HepG2 (cell line): ENCODE data around the gene OS9. TPM values are rescaled to one million over a fixed set of nuclear protein-coding genes. Genes with fewer than 3 reads are reported as not detected.

Experiments used
- ARNT ChIP-seq: fragments of 450-650 bp; IDR thresholded peaks from 2 replicates; pipeline ENCODE4 v1.6.1; 2017
- ARNT2 ChIP-seq: sonication (generic); formaldehyde crosslinking; IDR thresholded peaks from 2 replicates; pipeline ENCODE4 v1.8.0; 2022; ENCODE audit warnings: mild to moderate bottlenecking, low read depth, missing genetic modification reagents, moderate library complexity
- BORCS8-MEF2B ChIP-seq: sonication (generic); formaldehyde crosslinking; IDR thresholded peaks from 2 replicates; pipeline ENCODE4 v1.8.0; 2022; ENCODE audit warnings: mild to moderate bottlenecking, missing genetic modification reagents
- CHD2 ChIP-seq: IDR thresholded peaks from 2 replicates; pipeline ENCODE4 v1.6.1; 2011; ENCODE audit warnings: low read depth, low read length, improper control_type of control experiment
- DPF2 ChIP-seq: sonication (generic); formaldehyde crosslinking; IDR thresholded peaks from 2 replicates; pipeline ENCODE4 v1.4.0; 2020; ENCODE audit warnings: mild to moderate bottlenecking, low read depth, missing genetic modification reagents, borderline replicate concordance
- KAT2B ChIP-seq: fragments of 150-350 bp; IDR thresholded peaks from 2 replicates; pipeline ENCODE4 v1.6.1; 2014; ENCODE audit warnings: low read depth, low read length, borderline replicate concordance
- MAF1 ChIP-seq: sonication (generic); formaldehyde crosslinking; IDR thresholded peaks from 2 replicates; pipeline ENCODE4 v1.5.0; 2020; ENCODE audit warnings: missing genetic modification reagents, borderline replicate concordance
- NFE2L1 ChIP-seq: sonication (generic); formaldehyde crosslinking; IDR thresholded peaks from 2 replicates; pipeline ENCODE4 v1.4.0; 2020; ENCODE audit warnings: missing genetic modification reagents, mild to moderate bottlenecking, borderline replicate concordance
- NFKBIZ ChIP-seq: IDR thresholded peaks from 2 replicates; pipeline ENCODE4 v1.6.1; 2018; ENCODE audit warnings: missing genetic modification reagents, missing compliant biosample characterization
- RCOR2 ChIP-seq: IDR thresholded peaks from 2 replicates; pipeline ENCODE4 v1.6.1; 2016; ENCODE audit warnings: missing biosample characterization, missing genetic modification reagents
- SRSF1 ChIP-seq: fragments of 200-400 bp; formaldehyde crosslinking; optimal IDR thresholded peaks from 2 replicates; pipeline ENCODE3; 2017; ENCODE audit warnings: mild to moderate bottlenecking, low read depth, low read length, moderate library complexity
- THYN1 ChIP-seq: sonication (generic); formaldehyde crosslinking; IDR thresholded peaks from 2 replicates; pipeline ENCODE4 v1.8.1; 2023; ENCODE audit warnings: low read depth, mild to moderate bottlenecking, moderate library complexity, missing genetic modification reagents, borderline replicate concordance
- ZFP90 ChIP-seq: sonication (generic); formaldehyde crosslinking; IDR thresholded peaks from 2 replicates; pipeline ENCODE4 v1.8.0; 2022; ENCODE audit warnings: missing genetic modification reagents, mild to moderate bottlenecking, inconsistent platforms, borderline replicate concordance
- ZNF101 ChIP-seq: sonication (generic); formaldehyde crosslinking; IDR thresholded peaks from 2 replicates; pipeline ENCODE4 v1.4.0; 2020; ENCODE audit warnings: mild to moderate bottlenecking, low read depth, missing genetic modification reagents, borderline replicate concordance
- ZNF160 ChIP-seq: sonication (generic); formaldehyde crosslinking; IDR thresholded peaks from 2 replicates; pipeline ENCODE4 v1.8.0; 2022; ENCODE audit warnings: mild to moderate bottlenecking, inconsistent platforms, missing genetic modification reagents
- ZNF749 ChIP-seq: sonication (generic); formaldehyde crosslinking; IDR thresholded peaks from 2 replicates; pipeline ENCODE4 v1.8.0; 2022; ENCODE audit warnings: mild to moderate bottlenecking, missing genetic modification reagents, moderate library complexity, borderline replicate concordance
- ZZZ3 ChIP-seq: sonication (generic); formaldehyde crosslinking; IDR thresholded peaks from 2 replicates; pipeline ENCODE4 v1.4.0; 2020; ENCODE audit warnings: missing genetic modification reagents, mild to moderate bottlenecking, borderline replicate concordance
- polyA plus RNA-seq, 8 experiments: library from polyadenylated mRNA; depleted of rRNA in 3 of 8; stranded (reverse) in 7 of 8; unstranded in 1 of 8; fragments of >200 nt; fragmentation: Illumina TruSeq in 4 of 8; extraction: Trizol in 4 of 8; gene quantifications; 2 replicates each; pipeline versions ENCODE4 v1.2.1 to v1.2.3, GENCODE V29; 2011 to 2016; ENCODE audit warnings: low read depth in 4 of 8, missing spikeins in 1 of 8, mixed read lengths in 1 of 8; ENCODE audit not compliant: insufficient read depth in 1 of 8
- total RNA-seq, 5 experiments: library from RNA; depleted of rRNA; stranded (reverse); fragments of >200 nt; fragmentation: Illumina TruSeq; extraction: Trizol; gene quantifications; 2 replicates each; pipeline ENCODE4 v1.2.3, GENCODE V29; 2016; ENCODE audit warnings: low read depth in 1 of 5
- TF ChIP-seq, protein P1 (sequence below), 2 experiments: sonication (generic) in 1 of 2; formaldehyde crosslinking in 1 of 2; IDR thresholded peaks; 2 replicates each; pipeline versions ENCODE4 v1.5.1 to v1.6.1; 2011 to 2020; ENCODE audit warnings: borderline replicate concordance in 1 of 2, low read depth in 1 of 2, low read length in 1 of 2, mild to moderate bottlenecking in 1 of 2, missing genetic modification reagents in 1 of 2, moderate library complexity in 1 of 2
- TF ChIP-seq, protein P2 (sequence below): sonication (generic); formaldehyde crosslinking; IDR thresholded peaks from 2 replicates; pipeline ENCODE4 v1.5.0; 2020; ENCODE audit warnings: mild to moderate bottlenecking, missing genetic modification reagents, borderline replicate concordance

Gene OS9
- total and polyA plus RNA-seq, 2 of the 13 experiments (the other 11 are each of a cell fraction or from before 2014, with no cell fraction given), result 156 to 206 TPM

DNA sequence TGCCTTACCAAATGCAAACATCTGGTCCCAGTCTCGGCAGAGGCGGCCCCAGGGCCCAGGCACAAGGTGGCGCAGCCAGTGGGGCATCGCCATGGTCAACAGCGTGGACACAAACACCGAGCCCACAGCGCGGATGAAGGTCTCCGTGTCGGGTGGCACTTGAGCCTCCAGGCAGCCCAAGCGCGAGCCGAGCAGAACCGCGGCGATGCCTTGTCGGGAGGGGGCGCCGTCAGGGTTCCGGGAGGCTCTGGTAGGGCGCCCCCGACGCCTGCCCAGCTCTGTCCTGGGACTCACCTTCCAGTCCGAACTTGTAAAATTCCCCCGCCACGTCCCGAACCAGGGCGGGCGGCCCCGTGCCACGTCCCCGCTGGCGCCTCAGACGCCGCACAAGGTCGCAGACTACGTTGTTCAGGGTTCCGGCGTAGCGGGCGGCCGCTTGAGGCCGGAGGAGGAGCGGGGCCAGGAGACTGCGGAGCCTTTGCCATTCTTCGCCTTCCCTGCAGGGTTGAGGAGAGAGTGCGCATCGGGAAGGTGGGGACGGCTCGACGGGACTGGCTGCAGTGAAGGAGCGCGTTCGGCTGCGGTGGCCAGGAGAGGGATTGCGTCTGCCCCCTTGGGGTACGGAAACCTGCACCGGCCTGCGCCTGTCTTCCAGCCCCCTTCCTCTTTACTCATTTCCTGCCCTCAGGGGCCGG lies 71.2 kb downstream of the OS9 start (continued):
- TF ChIP-seq NFKBIZ (CRISPR knock-in tag) (no peak), ZNF749 (no peak), ZNF101 (CRISPR knock-in tag) (no peak), SRSF1 (no peak), BORCS8-MEF2B (CRISPR knock-in tag) (no peak), DPF2 (CRISPR knock-in tag) (no peak), ZNF160 (no peak), CHD2 (no peak), NFE2L1 (no peak), ARNT2 (0 out of 2 replicates have a peak, but pooled peaks have one; percentile 38), THYN1 (CRISPR knock-in tag) (no peak), ARNT (no peak), MAF1 (CRISPR knock-in tag) (no peak), RCOR2 (CRISPR knock-in tag) (no peak), ZFP90 (CRISPR knock-in tag) (peak; percentile 37; the same call in 1 of the 2 replicates), KAT2B (no peak), ZZZ3 (no peak)
- TF ChIP-seq, protein P1, sequence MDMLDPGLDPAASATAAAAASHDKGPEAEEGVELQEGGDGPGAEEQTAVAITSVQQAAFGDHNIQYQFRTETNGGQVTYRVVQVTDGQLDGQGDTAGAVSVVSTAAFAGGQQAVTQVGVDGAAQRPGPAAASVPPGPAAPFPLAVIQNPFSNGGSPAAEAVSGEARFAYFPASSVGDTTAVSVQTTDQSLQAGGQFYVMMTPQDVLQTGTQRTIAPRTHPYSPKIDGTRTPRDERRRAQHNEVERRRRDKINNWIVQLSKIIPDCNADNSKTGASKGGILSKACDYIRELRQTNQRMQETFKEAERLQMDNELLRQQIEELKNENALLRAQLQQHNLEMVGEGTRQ (IDR thresholded peaks at IDR 0.05; ENCODE audit: low read depth, low read length), result no peak
- TF ChIP-seq, protein P1 (CRISPR knock-in tag; IDR thresholded peaks at IDR 0.05; ENCODE audit: borderline replicate concordance), result no peak
- TF ChIP-seq, protein P2, sequence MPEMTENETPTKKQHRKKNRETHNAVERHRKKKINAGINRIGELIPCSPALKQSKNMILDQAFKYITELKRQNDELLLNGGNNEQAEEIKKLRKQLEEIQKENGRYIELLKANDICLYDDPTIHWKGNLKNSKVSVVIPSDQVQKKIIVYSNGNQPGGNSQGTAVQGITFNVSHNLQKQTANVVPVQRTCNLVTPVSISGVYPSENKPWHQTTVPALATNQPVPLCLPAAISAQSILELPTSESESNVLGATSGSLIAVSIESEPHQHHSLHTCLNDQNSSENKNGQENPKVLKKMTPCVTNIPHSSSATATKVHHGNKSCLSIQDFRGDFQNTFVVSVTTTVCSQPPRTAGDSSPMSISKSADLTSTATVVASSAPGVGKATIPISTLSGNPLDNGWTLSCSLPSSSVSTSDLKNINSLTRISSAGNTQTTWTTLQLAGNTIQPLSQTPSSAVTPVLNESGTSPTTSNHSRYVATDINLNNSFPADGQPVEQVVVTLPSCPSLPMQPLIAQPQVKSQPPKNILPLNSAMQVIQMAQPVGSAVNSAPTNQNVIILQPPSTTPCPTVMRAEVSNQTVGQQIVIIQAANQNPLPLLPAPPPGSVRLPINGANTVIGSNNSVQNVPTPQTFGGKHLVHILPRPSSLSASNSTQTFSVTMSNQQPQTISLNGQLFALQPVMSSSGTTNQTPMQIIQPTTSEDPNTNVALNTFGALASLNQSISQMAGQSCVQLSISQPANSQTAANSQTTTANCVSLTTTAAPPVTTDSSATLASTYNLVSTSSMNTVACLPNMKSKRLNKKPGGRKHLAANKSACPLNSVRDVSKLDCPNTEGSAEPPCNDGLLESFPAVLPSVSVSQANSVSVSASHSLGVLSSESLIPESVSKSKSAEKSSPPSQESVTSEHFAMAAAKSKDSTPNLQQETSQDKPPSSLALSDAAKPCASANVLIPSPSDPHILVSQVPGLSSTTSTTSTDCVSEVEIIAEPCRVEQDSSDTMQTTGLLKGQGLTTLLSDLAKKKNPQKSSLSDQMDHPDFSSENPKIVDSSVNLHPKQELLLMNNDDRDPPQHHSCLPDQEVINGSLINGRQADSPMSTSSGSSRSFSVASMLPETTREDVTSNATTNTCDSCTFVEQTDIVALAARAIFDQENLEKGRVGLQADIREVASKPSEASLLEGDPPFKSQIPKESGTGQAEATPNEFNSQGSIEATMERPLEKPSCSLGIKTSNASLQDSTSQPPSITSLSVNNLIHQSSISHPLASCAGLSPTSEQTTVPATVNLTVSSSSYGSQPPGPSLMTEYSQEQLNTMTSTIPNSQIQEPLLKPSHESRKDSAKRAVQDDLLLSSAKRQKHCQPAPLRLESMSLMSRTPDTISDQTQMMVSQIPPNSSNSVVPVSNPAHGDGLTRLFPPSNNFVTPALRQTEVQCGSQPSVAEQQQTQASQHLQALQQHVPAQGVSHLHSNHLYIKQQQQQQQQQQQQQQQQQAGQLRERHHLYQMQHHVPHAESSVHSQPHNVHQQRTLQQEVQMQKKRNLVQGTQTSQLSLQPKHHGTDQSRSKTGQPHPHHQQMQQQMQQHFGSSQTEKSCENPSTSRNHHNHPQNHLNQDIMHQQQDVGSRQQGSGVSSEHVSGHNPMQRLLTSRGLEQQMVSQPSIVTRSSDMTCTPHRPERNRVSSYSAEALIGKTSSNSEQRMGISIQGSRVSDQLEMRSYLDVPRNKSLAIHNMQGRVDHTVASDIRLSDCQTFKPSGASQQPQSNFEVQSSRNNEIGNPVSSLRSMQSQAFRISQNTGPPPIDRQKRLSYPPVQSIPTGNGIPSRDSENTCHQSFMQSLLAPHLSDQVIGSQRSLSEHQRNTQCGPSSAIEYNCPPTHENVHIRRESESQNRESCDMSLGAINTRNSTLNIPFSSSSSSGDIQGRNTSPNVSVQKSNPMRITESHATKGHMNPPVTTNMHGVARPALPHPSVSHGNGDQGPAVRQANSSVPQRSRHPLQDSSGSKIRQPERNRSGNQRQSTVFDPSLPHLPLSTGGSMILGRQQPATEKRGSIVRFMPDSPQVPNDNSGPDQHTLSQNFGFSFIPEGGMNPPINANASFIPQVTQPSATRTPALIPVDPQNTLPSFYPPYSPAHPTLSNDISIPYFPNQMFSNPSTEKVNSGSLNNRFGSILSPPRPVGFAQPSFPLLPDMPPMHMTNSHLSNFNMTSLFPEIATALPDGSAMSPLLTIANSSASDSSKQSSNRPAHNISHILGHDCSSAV (CRISPR knock-in tag), result no peak
